K562 (cell line): ENCODE results near the gene SLC5A11. TPM values are rescaled to one million over a fixed set of nuclear protein-coding genes. Genes with fewer than 3 reads are reported as not detected.

Experiments used
- CEBPB ChIP-seq: fragments of 450-650 bp; IDR thresholded peaks from 2 replicates; pipeline ENCODE4 v1.6.1; 2016; ENCODE audit warnings: missing genetic modification characterization, missing compliant biosample characterization
- ETV1 ChIP-seq: fragments of 450-650 bp; conservative IDR thresholded peaks from 2 replicates; pipeline ENCODE4 v1.6.1; 2016; ENCODE audit warnings: missing genetic modification characterization, control low read depth, low read depth, missing compliant biosample characterization
- FOXK2 ChIP-seq, 2 experiments: fragments of 450-650 bp; IDR thresholded peaks in 1 of 2; conservative IDR thresholded peaks in 1 of 2; 2 replicates each; pipeline ENCODE4 v1.6.1; 2016; ENCODE audit warnings: low read depth in 2 of 2, mild to moderate bottlenecking in 1 of 2
- FOXP1 ChIP-seq: sonication (generic); formaldehyde crosslinking; IDR thresholded peaks from 2 replicates; pipeline ENCODE4 v1.8.0; 2022; ENCODE audit warnings: mild to moderate bottlenecking, missing genetic modification reagents
- HDAC2 ChIP-seq: fragments of 450-650 bp; IDR thresholded peaks from 2 replicates; pipeline ENCODE4 v1.6.1; 2016; ENCODE audit warnings: mild to moderate bottlenecking
- HLTF ChIP-seq: fragments of 450-650 bp; IDR thresholded peaks from 2 replicates; pipeline ENCODE4 v1.6.1; 2016
- IRF2 ChIP-seq: sonication (generic); formaldehyde crosslinking; IDR thresholded peaks from 2 replicates; pipeline ENCODE4 v1.8.1; 2022; ENCODE audit warnings: mild to moderate bottlenecking, missing genetic modification reagents
- MTF1 ChIP-seq: fragments of 250-450 bp; sonication (Bioruptor Pico); IDR thresholded peaks from 2 replicates; pipeline ENCODE4 v1.9.0; 2021; ENCODE audit warnings: moderate library complexity, mild to moderate bottlenecking, inconsistent platforms, borderline replicate concordance
- NFRKB ChIP-seq: fragments of 450-650 bp; IDR thresholded peaks from 2 replicates; pipeline ENCODE4 v1.6.1; 2016; ENCODE audit warnings: low read depth
- RBM22 ChIP-seq: fragments of 200-400 bp; formaldehyde crosslinking; IDR thresholded peaks from 2 replicates; pipeline ENCODE4 v1.6.1; 2018; ENCODE audit warnings: low read length, low read depth; ENCODE audit not compliant: poor library complexity, severe bottlenecking
- SETDB1 ChIP-seq: IDR thresholded peaks from one replicate; pipeline ENCODE4 v1.6.1; 2012; ENCODE audit warnings: low read length, control low read depth, inconsistent platforms
- SREBF1 ChIP-seq: fragments of 150-350 bp; IDR thresholded peaks from 2 replicates; pipeline ENCODE4 v1.6.1; 2014; ENCODE audit warnings: antibody characterized with exemption, low read depth, low read length, borderline replicate concordance
- XRCC4 ChIP-seq: IDR thresholded peaks from one replicate; pipeline ENCODE4 v1.6.1; 2011; ENCODE audit not compliant: insufficient read depth, insufficient read length; ENCODE audit errors: extremely low read depth
- ZFP30 ChIP-seq: fragments of 250-450 bp; sonication (Bioruptor Pico); IDR thresholded peaks from 2 replicates; pipeline ENCODE4 v1.8.0; 2022; ENCODE audit warnings: moderate library complexity, mild to moderate bottlenecking, inconsistent platforms, borderline replicate concordance
- ZKSCAN8 ChIP-seq: fragments of 200-800 bp; sonication (Bioruptor generic); IDR thresholded peaks from 2 replicates; pipeline ENCODE4 v1.6.1; 2016; ENCODE audit warnings: missing genetic modification characterization, missing compliant biosample characterization
- ZNF551 ChIP-seq: fragments of 250-450 bp; sonication (Bioruptor Pico); IDR thresholded peaks from 2 replicates; pipeline ENCODE4 v1.5.0; 2021; ENCODE audit warnings: mild to moderate bottlenecking, moderate library complexity
- ZNF586 ChIP-seq: fragments of 450-650 bp; formaldehyde crosslinking; conservative IDR thresholded peaks from 2 replicates; pipeline ENCODE4 v1.4.0; 2020; ENCODE audit warnings: mild to moderate bottlenecking, moderate library complexity
- polyA plus RNA-seq, 8 experiments: library from polyadenylated mRNA; depleted of rRNA in 4 of 8; stranded (reverse) in 5 of 8; unstranded in 3 of 8; fragments of >200 nt; fragmentation: Nextera tagmentation in 2 of 8; fragmentation: Illumina TruSeq in 1 of 8; extraction: Ambion mirVana in 2 of 8; extraction: Trizol in 1 of 8; gene quantifications; 2 replicates each; pipeline versions ENCODE4 v1.2.1 to v1.2.3, GENCODE V29; 2011 to 2014; ENCODE audit warnings: inconsistent platforms in 1 of 8, missing spikeins in 1 of 8
- total RNA-seq, 7 experiments: library from RNA; depleted of rRNA in 6 of 7; stranded (reverse); fragments of >200 nt in 6 of 7; fragmentation: Illumina TruSeq in 2 of 7; extraction: Trizol in 2 of 7; gene quantifications; 2 replicates each; pipeline versions ENCODE4 v1.2.1 to v1.2.3, GENCODE V29; 2011 to 2021; ENCODE audit warnings: low replicate concordance in 1 of 7
- TF ChIP-seq, protein P1 (sequence below): fragments of 150-350 bp; conservative IDR thresholded peaks from 2 replicates; pipeline ENCODE4 v1.6.1; 2014; ENCODE audit warnings: low read length
- TF ChIP-seq, protein P2 (sequence below): fragments of 450-650 bp; IDR thresholded peaks from 2 replicates; pipeline ENCODE4 v1.7.0; 2016; ENCODE audit warnings: borderline replicate concordance
- TF ChIP-seq, protein P3 (sequence below): fragments of 450-650 bp; IDR thresholded peaks from 2 replicates; pipeline ENCODE4 v1.6.1; 2016; ENCODE audit warnings: mild to moderate bottlenecking
- TF ChIP-seq, protein P4 (sequence below): IDR thresholded peaks from 2 replicates; pipeline ENCODE4 v1.6.1; 2014; ENCODE audit warnings: antibody characterized with exemption

The SLC5A11 gene
- total and polyA plus RNA-seq, 9 of the 15 experiments (the other 6 are each of a cell fraction or from before 2014, with no cell fraction given), result 0.04 to 0.25 (median 0.11) TPM; not detected in 3

DNA sequence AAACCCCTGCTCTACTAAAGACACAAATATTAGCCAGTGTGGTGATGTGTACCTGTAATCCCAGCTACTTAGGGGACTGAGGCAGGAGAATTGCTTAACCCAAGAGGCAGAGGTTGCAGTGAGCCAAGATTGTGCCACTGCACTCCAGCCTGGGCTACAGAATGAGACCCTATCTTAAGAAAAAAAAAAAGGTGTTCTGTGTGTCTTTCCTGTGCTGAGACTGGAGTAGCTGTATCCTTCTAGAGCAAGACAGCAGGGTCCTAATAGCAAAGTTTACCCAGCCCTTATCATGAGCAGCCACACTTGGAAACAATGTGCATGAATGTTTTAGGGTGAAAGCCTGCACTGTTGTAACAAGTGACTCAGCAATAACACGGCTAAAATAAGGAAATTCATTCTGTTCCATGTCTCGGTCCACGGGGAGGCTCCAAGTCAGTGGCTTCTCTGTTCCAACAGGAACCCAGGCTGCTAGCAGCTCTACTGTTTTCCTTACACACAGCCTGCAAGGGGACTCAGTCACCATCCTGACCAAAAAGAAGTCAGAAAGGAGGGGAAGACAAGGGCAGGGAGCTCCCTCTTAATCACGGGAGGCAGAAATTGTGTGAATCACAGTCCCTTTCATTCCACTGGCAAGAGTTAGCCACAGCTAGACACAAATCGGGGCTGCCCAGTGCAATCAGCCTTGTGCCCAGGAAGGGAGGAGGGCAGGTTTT is 7.1 kb upstream of the SLC5A11 start (continued):
- TF ChIP-seq, protein P1, sequence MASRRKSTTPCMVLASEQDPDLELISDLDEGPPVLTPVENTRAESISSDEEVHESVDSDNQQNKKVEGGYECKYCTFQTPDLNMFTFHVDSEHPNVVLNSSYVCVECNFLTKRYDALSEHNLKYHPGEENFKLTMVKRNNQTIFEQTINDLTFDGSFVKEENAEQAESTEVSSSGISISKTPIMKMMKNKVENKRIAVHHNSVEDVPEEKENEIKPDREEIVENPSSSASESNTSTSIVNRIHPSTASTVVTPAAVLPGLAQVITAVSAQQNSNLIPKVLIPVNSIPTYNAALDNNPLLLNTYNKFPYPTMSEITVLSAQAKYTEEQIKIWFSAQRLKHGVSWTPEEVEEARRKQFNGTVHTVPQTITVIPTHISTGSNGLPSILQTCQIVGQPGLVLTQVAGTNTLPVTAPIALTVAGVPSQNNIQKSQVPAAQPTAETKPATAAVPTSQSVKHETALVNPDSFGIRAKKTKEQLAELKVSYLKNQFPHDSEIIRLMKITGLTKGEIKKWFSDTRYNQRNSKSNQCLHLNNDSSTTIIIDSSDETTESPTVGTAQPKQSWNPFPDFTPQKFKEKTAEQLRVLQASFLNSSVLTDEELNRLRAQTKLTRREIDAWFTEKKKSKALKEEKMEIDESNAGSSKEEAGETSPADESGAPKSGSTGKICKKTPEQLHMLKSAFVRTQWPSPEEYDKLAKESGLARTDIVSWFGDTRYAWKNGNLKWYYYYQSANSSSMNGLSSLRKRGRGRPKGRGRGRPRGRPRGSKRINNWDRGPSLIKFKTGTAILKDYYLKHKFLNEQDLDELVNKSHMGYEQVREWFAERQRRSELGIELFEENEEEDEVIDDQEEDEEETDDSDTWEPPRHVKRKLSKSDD, result no peak
- TF ChIP-seq FOXK2 (conservative IDR thresholded peaks at IDR 0.05 in 1 of 2, IDR thresholded peaks at IDR 0.05 in 1 of 2; ENCODE audit: low read depth in 2 of 2) (peak; percentile 80 to 87), ZNF586 (CRISPR knock-in tag) (no peak), RBM22 (no peak), MTF1 (CRISPR knock-in tag) (no peak), IRF2 (CRISPR knock-in tag) (no peak), ETV1 (tag) (0 out of 2 replicates have a peak, but pooled peaks have one; percentile 32), SETDB1 (no peak), CEBPB (tag) (peak; percentile 85), NFRKB (no peak), FOXP1 (CRISPR knock-in tag) (no peak), HDAC2 (peak; percentile 90), ZNF551 (CRISPR knock-in tag) (no peak), HLTF (no peak), ZFP30 (no peak), ZKSCAN8 (CRISPR knock-in tag) (peak; percentile 48; the same call in 1 of the 2 replicates), SREBF1 (no peak), XRCC4 (no peak)
- TF ChIP-seq, protein P2, sequence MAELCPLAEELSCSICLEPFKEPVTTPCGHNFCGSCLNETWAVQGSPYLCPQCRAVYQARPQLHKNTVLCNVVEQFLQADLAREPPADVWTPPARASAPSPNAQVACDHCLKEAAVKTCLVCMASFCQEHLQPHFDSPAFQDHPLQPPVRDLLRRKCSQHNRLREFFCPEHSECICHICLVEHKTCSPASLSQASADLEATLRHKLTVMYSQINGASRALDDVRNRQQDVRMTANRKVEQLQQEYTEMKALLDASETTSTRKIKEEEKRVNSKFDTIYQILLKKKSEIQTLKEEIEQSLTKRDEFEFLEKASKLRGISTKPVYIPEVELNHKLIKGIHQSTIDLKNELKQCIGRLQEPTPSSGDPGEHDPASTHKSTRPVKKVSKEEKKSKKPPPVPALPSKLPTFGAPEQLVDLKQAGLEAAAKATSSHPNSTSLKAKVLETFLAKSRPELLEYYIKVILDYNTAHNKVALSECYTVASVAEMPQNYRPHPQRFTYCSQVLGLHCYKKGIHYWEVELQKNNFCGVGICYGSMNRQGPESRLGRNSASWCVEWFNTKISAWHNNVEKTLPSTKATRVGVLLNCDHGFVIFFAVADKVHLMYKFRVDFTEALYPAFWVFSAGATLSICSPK, result no peak
- TF ChIP-seq, protein P3, sequence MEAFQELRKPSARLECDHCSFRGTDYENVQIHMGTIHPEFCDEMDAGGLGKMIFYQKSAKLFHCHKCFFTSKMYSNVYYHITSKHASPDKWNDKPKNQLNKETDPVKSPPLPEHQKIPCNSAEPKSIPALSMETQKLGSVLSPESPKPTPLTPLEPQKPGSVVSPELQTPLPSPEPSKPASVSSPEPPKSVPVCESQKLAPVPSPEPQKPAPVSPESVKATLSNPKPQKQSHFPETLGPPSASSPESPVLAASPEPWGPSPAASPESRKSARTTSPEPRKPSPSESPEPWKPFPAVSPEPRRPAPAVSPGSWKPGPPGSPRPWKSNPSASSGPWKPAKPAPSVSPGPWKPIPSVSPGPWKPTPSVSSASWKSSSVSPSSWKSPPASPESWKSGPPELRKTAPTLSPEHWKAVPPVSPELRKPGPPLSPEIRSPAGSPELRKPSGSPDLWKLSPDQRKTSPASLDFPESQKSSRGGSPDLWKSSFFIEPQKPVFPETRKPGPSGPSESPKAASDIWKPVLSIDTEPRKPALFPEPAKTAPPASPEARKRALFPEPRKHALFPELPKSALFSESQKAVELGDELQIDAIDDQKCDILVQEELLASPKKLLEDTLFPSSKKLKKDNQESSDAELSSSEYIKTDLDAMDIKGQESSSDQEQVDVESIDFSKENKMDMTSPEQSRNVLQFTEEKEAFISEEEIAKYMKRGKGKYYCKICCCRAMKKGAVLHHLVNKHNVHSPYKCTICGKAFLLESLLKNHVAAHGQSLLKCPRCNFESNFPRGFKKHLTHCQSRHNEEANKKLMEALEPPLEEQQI, result peak; percentile 76; the same call in 1 of the 2 replicates
- TF ChIP-seq, protein P4, sequence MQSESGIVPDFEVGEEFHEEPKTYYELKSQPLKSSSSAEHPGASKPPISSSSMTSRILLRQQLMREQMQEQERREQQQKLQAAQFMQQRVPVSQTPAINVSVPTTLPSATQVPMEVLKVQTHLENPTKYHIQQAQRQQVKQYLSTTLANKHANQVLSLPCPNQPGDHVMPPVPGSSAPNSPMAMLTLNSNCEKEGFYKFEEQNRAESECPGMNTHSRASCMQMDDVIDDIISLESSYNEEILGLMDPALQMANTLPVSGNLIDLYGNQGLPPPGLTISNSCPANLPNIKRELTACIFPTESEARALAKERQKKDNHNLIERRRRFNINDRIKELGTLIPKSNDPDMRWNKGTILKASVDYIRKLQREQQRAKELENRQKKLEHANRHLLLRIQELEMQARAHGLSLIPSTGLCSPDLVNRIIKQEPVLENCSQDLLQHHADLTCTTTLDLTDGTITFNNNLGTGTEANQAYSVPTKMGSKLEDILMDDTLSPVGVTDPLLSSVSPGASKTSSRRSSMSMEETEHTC, result no peak
